Prostate gland (tissue), 2 donors: ENCODE measurements around the gene KCNRG.

ENCODE experiments used
- POLR2AphosphoS5 ChIP-seq: sonication (generic); formaldehyde crosslinking; IDR thresholded peaks from one replicate; pipeline ENCODE4 v1.6.1; 2017; ENCODE audit warnings: antibody characterized with exemption
- TF ChIP-seq, protein P1 (sequence below), 4 experiments: fragments of 200-600 bp in 2 of 4; fragments of 450-650 bp in 2 of 4; sonication (generic) in 2 of 4; IDR thresholded peaks; 1 replicate in 3 of 4; 2 replicates in 1 of 4; pipeline ENCODE4 v1.5.1; 2016 to 2019; ENCODE audit warnings: antibody characterized with exemption in 4 of 4, mild to moderate bottlenecking in 2 of 4, moderate library complexity in 2 of 4

DNA sequence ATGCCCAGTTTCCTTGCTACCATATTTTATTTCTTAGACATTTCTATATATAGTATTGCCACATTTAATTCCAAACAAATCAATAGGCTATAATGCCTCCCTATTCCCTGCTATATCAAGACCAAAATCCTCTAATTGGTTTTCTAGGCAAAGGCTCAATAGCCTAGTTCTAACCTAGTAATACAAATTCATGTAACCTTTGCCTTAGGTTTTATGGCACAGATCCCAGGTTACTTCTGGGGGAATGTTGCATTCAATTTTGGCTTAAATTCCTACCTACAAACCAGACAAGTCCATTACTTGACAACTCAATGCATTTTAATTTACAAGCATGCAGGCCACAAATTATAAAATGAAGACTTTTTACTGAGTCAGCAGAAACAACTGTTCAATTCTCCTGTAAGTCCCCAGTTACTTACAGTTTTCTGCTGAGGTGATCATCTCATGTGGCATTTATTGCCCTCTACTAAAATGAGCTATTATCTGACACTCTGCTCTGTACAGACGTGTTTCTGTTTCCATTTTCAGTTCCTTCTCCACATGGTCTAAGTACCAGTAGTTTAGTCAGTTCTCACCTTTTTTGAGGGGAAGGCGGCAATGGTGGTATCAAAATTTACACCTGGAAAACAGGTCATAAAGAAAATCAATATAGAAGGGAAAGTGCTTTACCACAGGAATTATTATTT is 11.7 kb downstream of the KCNRG start:
- TF ChIP-seq, protein P1, sequence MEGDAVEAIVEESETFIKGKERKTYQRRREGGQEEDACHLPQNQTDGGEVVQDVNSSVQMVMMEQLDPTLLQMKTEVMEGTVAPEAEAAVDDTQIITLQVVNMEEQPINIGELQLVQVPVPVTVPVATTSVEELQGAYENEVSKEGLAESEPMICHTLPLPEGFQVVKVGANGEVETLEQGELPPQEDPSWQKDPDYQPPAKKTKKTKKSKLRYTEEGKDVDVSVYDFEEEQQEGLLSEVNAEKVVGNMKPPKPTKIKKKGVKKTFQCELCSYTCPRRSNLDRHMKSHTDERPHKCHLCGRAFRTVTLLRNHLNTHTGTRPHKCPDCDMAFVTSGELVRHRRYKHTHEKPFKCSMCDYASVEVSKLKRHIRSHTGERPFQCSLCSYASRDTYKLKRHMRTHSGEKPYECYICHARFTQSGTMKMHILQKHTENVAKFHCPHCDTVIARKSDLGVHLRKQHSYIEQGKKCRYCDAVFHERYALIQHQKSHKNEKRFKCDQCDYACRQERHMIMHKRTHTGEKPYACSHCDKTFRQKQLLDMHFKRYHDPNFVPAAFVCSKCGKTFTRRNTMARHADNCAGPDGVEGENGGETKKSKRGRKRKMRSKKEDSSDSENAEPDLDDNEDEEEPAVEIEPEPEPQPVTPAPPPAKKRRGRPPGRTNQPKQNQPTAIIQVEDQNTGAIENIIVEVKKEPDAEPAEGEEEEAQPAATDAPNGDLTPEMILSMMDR (IDR thresholded peaks at IDR 0.05): no peak
- TF ChIP-seq POLR2AphosphoS5: no peak
